A673 (cell line): ENCODE data around the gene CCDC87.
"Not testable (repeated sequence)": the region's sequence is repeated elsewhere in the genome, so short reads cannot be mapped to it uniquely, and the experiment has no call there.

Experiments used
- EZH2 ChIP-seq: fragments of 200-600 bp; sonication (generic); IDR thresholded peaks from 2 replicates; pipeline ENCODE4 v1.6.1; 2017; ENCODE audit warnings: borderline replicate concordance, low read depth, mild to moderate bottlenecking, mixed read lengths, antibody characterized with exemption, low read length; ENCODE audit not compliant: poor library complexity, severe bottlenecking
- TF ChIP-seq, protein P1 (sequence below): fragments of 300-800, 200-600 bp; sonication (generic); conservative IDR thresholded peaks from 2 replicates; pipeline ENCODE4 v1.5.1; 2017; ENCODE audit warnings: low read depth, mild to moderate bottlenecking, antibody characterized with exemption, low read length, moderate library complexity, mixed read lengths

- TF ChIP-seq, protein P1, sequence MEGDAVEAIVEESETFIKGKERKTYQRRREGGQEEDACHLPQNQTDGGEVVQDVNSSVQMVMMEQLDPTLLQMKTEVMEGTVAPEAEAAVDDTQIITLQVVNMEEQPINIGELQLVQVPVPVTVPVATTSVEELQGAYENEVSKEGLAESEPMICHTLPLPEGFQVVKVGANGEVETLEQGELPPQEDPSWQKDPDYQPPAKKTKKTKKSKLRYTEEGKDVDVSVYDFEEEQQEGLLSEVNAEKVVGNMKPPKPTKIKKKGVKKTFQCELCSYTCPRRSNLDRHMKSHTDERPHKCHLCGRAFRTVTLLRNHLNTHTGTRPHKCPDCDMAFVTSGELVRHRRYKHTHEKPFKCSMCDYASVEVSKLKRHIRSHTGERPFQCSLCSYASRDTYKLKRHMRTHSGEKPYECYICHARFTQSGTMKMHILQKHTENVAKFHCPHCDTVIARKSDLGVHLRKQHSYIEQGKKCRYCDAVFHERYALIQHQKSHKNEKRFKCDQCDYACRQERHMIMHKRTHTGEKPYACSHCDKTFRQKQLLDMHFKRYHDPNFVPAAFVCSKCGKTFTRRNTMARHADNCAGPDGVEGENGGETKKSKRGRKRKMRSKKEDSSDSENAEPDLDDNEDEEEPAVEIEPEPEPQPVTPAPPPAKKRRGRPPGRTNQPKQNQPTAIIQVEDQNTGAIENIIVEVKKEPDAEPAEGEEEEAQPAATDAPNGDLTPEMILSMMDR: not testable (repeated sequence)
- TF ChIP-seq EZH2: not testable (repeated sequence)
Measured at GRCh38 chr11:66639814-66640340, 47.0 kb upstream of the CCDC87 start.
